OCI-LY3 (cell line): ENCODE results near the gene ZNF710.

Source experiments
- H2AFZ ChIP-seq: fragments of 200-600, 300-600 bp; shearing (Covaris generic); 2 replicates; pipeline ENCODE4 v1.6.0; 2014; ENCODE audit warnings: antibody characterized with exemption, low read depth, low read length
- H3K27ac ChIP-seq: fragments of 200-600, 300-600 bp; sonication (generic); 2 replicates; pipeline ENCODE4 v1.5.1; 2014; ENCODE audit warnings: mild to moderate bottlenecking, low read length, moderate library complexity, mixed read lengths
- H3K27me3 ChIP-seq: fragments of 200-600, 300-600 bp; sonication (generic); 2 replicates; pipeline ENCODE4 v1.6.1; 2014; ENCODE audit warnings: low read depth, low read length, mixed read lengths
- H3K36me3 ChIP-seq: fragments of 200-600, 300-600 bp; sonication (generic); replicated peaks from 2 replicates; pipeline ENCODE3; 2014; ENCODE audit warnings: low read depth, low read length, mixed read lengths
- H3K4me1 ChIP-seq: fragments of 300-600, 200-600 bp; sonication (generic); 2 replicates; pipeline ENCODE4 v1.6.1; 2014; ENCODE audit warnings: low read length, mixed read lengths
- H3K4me2 ChIP-seq: fragments of 200-600, 300-600 bp; sonication (generic); 2 replicates; pipeline ENCODE4 v1.6.1; 2014; ENCODE audit warnings: low read length, mixed read lengths
- H3K4me3 ChIP-seq: fragments of 300-600, 200-600 bp; sonication (generic); 2 replicates; pipeline ENCODE4 v1.5.1; 2014; ENCODE audit warnings: antibody characterized with exemption, mild to moderate bottlenecking, low read length, moderate library complexity
- H3K79me2 ChIP-seq: fragments of 300-600, 200-600 bp; shearing (Covaris generic); 2 replicates; pipeline ENCODE4 v1.6.1; 2014; ENCODE audit warnings: mild to moderate bottlenecking, low read length, mixed read lengths
- H3K9ac ChIP-seq: fragments of 300-600, 200-600 bp; shearing (Covaris generic); 2 replicates; pipeline ENCODE4 v1.6.0; 2014; ENCODE audit warnings: mild to moderate bottlenecking, low read length, moderate library complexity
- H3K9me3 ChIP-seq: fragments of 200-600, 300-600 bp; shearing (Covaris generic); 2 replicates; pipeline ENCODE4 v1.6.1; 2014; ENCODE audit warnings: low read length, mixed read lengths; ENCODE audit not compliant: insufficient read depth
- H4K20me1 ChIP-seq: fragments of 200-600, 300-600 bp; sonication (generic); 2 replicates; pipeline ENCODE4 v1.6.1; 2016; ENCODE audit warnings: low read length, mixed read lengths; ENCODE audit not compliant: insufficient read depth
- CTCF ChIP-seq: fragments of 200-600, 300-600 bp; sonication (generic); IDR thresholded peaks from 2 replicates; pipeline ENCODE4 v1.5.1; 2014; ENCODE audit warnings: antibody characterized with exemption, low read length, low read depth
- EZH2phosphoT487 ChIP-seq: fragments of 200-600 bp; shearing (Covaris generic); IDR thresholded peaks from 2 replicates; pipeline ENCODE4 v1.6.1; 2018; ENCODE audit warnings: antibody characterized with exemption, mixed run types, low read depth

The ZNF710 gene

GRCh38 chr15:90019611-90020010, 18.5 kb downstream of the ZNF710 start:
- no peak overlapping the region for H2AFZ ChIP-seq
- peaks cover 86% of the 10 kb centered on the region for H4K20me1 ChIP-seq
- no peaks in the 10 kb centered on the region for H3K27me3 ChIP-seq
- H3K4me2 ChIP-seq: no peak overlapping the region
- H3K27ac ChIP-seq: no peak overlapping the region
- H3K4me3 ChIP-seq: no peak overlapping the region
- H3K9ac ChIP-seq: no peak overlapping the region
- H3K79me2 ChIP-seq: peaks cover 100% of the 10 kb centered on the region
- TF ChIP-seq EZH2phosphoT487: no peak
- TF ChIP-seq CTCF: no peak
- H3K9me3 ChIP-seq: no peaks in the 10 kb centered on the region
- H3K4me1 ChIP-seq: no peaks in the 10 kb centered on the region
- H3K36me3 ChIP-seq: peaks cover 44% of the 10 kb centered on the region

- no peak overlapping the region for H2AFZ ChIP-seq
- H3K79me2 ChIP-seq: peaks cover 100% of the 10 kb centered on the region
- no peak overlapping the region for H3K9ac ChIP-seq
- no peak overlapping the region for H3K4me2 ChIP-seq
- no peaks in the 10 kb centered on the region for H3K4me1 ChIP-seq
- TF ChIP-seq CTCF (no peak), EZH2phosphoT487 (no peak)
- no peaks in the 10 kb centered on the region for H3K27me3 ChIP-seq
- H3K4me3 ChIP-seq: no peak overlapping the region
- peaks cover 85% of the 10 kb centered on the region for H4K20me1 ChIP-seq
- H3K9me3 ChIP-seq: no peaks in the 10 kb centered on the region
- peaks cover 44% of the 10 kb centered on the region for H3K36me3 ChIP-seq
- H3K27ac ChIP-seq: no peak overlapping the region
These were observed 19.1 kb downstream of the ZNF710 start for GRCh38 chr15:90020021-90020735.

- peaks cover 100% of the 10 kb centered on the region for H3K79me2 ChIP-seq
- no peaks in the 10 kb centered on the region for H3K9me3 ChIP-seq
- TF ChIP-seq CTCF (no peak), EZH2phosphoT487 (no peak)
- H3K36me3 ChIP-seq: peaks cover 41% of the 10 kb centered on the region
- H3K27ac ChIP-seq: no peak overlapping the region
- H3K4me2 ChIP-seq: no peak overlapping the region
- no peaks in the 10 kb centered on the region for H3K27me3 ChIP-seq
- H2AFZ ChIP-seq: no peak overlapping the region
- no peaks in the 10 kb centered on the region; the same call in 1 of the 2 replicates for H3K4me1 ChIP-seq
- H3K4me3 ChIP-seq: no peak overlapping the region
- H3K9ac ChIP-seq: no peak overlapping the region
- peaks cover 76% of the 10 kb centered on the region for H4K20me1 ChIP-seq
These were observed 19.9 kb downstream of the ZNF710 start for GRCh38 chr15:90020936-90021507.

- H3K27me3 ChIP-seq: no peaks in the 10 kb centered on the region
- H3K27ac ChIP-seq: no peak overlapping the region
- H3K79me2 ChIP-seq: peaks cover 99% of the 10 kb centered on the region
- H3K9ac ChIP-seq: no peak overlapping the region
- peaks cover 39% of the 10 kb centered on the region for H3K36me3 ChIP-seq
- H2AFZ ChIP-seq: no peak overlapping the region
- no peak overlapping the region for H3K4me2 ChIP-seq
- TF ChIP-seq CTCF: no peak
- no peak for TF ChIP-seq EZH2phosphoT487
- H3K4me1 ChIP-seq: no peaks in the 10 kb centered on the region; the same call in 1 of the 2 replicates
- H4K20me1 ChIP-seq: peaks cover 63% of the 10 kb centered on the region
- no peaks in the 10 kb centered on the region for H3K9me3 ChIP-seq
- no peak overlapping the region for H3K4me3 ChIP-seq
These were observed 21.2 kb downstream of the ZNF710 start for GRCh38 chr15:90022345-90022744.
